ENCODE results near the gene NPAS3. TPM values are rescaled to one million over a fixed set of nuclear protein-coding genes. Genes with fewer than 3 reads are reported as not detected.

NPAS3 gene
- total and polyA plus RNA-seq, 2 donors (not counting 1 experiment from before 2014, with no cell fraction given), result 0.10 to 0.50 TPM

DNA sequence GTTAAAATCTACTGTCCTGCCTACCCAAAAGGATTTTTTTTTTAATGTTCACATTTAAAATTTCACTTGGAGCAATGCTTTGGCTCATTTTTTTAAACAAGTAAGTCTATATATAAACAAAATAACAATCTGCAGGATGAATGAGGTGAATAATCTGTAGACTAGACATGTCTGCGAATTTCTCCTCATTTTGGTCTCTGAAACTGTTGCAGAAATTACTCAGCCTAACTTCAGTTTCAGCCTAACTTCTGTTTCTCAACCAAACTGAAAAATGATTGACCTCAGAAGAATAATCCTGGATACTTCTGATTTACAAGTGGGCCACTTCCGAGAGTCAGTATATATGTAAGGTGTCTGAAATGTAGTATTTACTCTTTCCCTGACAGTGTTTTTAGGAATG is 39.8 kb upstream of the NPAS3 start:
- H3K4me1 ChIP-seq (ENCODE audit: control insufficient read depth, extremely low read depth, insufficient read depth, low read length), result no peaks in the 10 kb centered on the region
- H3K27me3 ChIP-seq (ENCODE audit: control insufficient read depth, insufficient read depth, low read length), result no peaks in the 10 kb centered on the region
- H3K4me3 ChIP-seq (replicated peaks in 1 of 4; ENCODE audit: control extremely low read depth in 1 of 4, insufficient read depth in 1 of 4, low read depth in 3 of 4, low read length in 4 of 4), result no peak overlapping the region
- H3K9ac ChIP-seq (ENCODE audit: insufficient read depth, low read length), result no peak overlapping the region
- no peak overlapping the region for H3K4me2 ChIP-seq (ENCODE audit: extremely low read depth, insufficient read depth, low read length)
- H3K79me2 ChIP-seq (ENCODE audit: control insufficient read depth, insufficient read depth, low read length), result no peaks in the 10 kb centered on the region
- no peak overlapping the region for H3K27ac ChIP-seq (ENCODE audit: insufficient read depth, low read length)
- H3K9me3 ChIP-seq (ENCODE audit: control insufficient read depth, insufficient read depth, low read depth, low read length), result no peaks in the 10 kb centered on the region
- peak in 1 of 2 donors; percentile 30 for DNase-seq (ENCODE audit: low read depth in 2 of 2)
- no peak for TF ChIP-seq EZH2 (IDR thresholded peaks at IDR 0.05; ENCODE audit: low read length, missing control alignments)
- TF ChIP-seq, protein P1, sequence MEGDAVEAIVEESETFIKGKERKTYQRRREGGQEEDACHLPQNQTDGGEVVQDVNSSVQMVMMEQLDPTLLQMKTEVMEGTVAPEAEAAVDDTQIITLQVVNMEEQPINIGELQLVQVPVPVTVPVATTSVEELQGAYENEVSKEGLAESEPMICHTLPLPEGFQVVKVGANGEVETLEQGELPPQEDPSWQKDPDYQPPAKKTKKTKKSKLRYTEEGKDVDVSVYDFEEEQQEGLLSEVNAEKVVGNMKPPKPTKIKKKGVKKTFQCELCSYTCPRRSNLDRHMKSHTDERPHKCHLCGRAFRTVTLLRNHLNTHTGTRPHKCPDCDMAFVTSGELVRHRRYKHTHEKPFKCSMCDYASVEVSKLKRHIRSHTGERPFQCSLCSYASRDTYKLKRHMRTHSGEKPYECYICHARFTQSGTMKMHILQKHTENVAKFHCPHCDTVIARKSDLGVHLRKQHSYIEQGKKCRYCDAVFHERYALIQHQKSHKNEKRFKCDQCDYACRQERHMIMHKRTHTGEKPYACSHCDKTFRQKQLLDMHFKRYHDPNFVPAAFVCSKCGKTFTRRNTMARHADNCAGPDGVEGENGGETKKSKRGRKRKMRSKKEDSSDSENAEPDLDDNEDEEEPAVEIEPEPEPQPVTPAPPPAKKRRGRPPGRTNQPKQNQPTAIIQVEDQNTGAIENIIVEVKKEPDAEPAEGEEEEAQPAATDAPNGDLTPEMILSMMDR (conservative IDR thresholded peaks at IDR 0.05 in 1 of 2, IDR thresholded peaks at IDR 0.05 in 1 of 2; ENCODE audit: low read depth in 1 of 2, low read length in 2 of 2), result no peak
- no peaks in the 10 kb centered on the region for H4K20me1 ChIP-seq (ENCODE audit: control insufficient read depth, extremely low read depth, insufficient read depth, low read length)
- no peaks in the 10 kb centered on the region for H3K36me3 ChIP-seq (ENCODE audit: control insufficient read depth, insufficient read depth, low read length)
- peak overlapping the region; percentile 47 for H2AFZ ChIP-seq (ENCODE audit: low read length)

DNA sequence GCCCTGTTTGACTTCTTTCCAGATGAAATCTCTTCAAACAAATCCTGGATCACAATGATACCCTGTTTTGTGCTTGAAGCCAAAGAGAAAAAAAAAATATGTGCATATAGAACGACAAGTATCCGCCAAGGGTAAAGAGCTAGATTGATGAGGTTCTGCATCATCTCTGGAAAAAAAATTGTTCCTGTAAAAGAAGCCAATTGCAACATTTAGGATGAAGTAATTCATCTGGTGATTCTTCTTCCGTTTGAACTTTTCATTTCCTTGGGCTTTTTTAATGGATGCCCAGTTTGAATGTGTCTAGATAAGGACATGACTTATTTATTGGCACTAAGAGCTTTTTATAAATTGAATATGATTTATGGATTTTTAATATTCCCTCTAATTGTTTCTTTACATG is 38.1 kb upstream of the NPAS3 start:
- Histone ChIP-seq H3K4me2 (ENCODE audit: extremely low read depth, insufficient read depth, low read length) (no peak overlapping the region), H3K79me2 (ENCODE audit: control insufficient read depth, insufficient read depth, low read length) (no peaks in the 10 kb centered on the region), H3K27ac (ENCODE audit: insufficient read depth, low read length) (no peak overlapping the region), H3K9me3 (ENCODE audit: control insufficient read depth, insufficient read depth, low read depth, low read length) (no peaks in the 10 kb centered on the region), H2AFZ (ENCODE audit: low read length) (no peak overlapping the region), H3K36me3 (ENCODE audit: control insufficient read depth, insufficient read depth, low read length) (no peaks in the 10 kb centered on the region), H3K4me3 (replicated peaks in 1 of 4; ENCODE audit: control extremely low read depth in 1 of 4, insufficient read depth in 1 of 4, low read depth in 3 of 4, low read length in 4 of 4) (no peak overlapping the region), H3K4me1 (ENCODE audit: control insufficient read depth, extremely low read depth, insufficient read depth, low read length) (no peaks in the 10 kb centered on the region), H3K9ac (ENCODE audit: insufficient read depth, low read length) (no peak overlapping the region), H3K27me3 (ENCODE audit: control insufficient read depth, insufficient read depth, low read length) (no peaks in the 10 kb centered on the region), H4K20me1 (ENCODE audit: control insufficient read depth, extremely low read depth, insufficient read depth, low read length) (no peaks in the 10 kb centered on the region)
- DNase-seq (ENCODE audit: low read depth in 2 of 2), result peak; percentile 5 to 48
- no peak for TF ChIP-seq EZH2 (IDR thresholded peaks at IDR 0.05; ENCODE audit: low read length, missing control alignments)
- TF ChIP-seq, protein P1 (conservative IDR thresholded peaks at IDR 0.05 in 1 of 2, IDR thresholded peaks at IDR 0.05 in 1 of 2; ENCODE audit: low read depth in 1 of 2, low read length in 2 of 2), result no peak

DNA sequence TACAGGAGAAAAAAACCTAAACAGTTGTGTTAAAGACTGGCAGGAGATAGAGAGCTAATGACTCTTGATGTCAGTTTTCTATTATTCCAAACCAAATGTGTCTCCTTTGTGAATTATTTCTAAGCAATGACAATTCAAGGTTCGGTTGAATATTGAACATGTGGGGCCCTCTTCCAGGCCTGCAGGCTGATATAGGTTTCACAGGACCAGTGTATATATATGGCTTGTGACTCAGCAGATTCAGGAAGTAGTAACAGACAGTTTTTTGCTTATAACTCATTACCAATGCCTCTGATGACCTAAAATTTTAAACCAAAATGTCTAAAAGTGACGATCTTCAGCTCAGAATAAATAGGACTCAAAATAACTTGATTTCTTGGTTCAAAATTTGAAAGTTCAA is 33.7 kb upstream of the NPAS3 start:
- no peaks in the 10 kb centered on the region for H4K20me1 ChIP-seq (ENCODE audit: control insufficient read depth, extremely low read depth, insufficient read depth, low read length)
- TF ChIP-seq, protein P1 (conservative IDR thresholded peaks at IDR 0.05 in 1 of 2, IDR thresholded peaks at IDR 0.05 in 1 of 2; ENCODE audit: low read depth in 1 of 2, low read length in 2 of 2), result no peak
- no peak for TF ChIP-seq EZH2 (IDR thresholded peaks at IDR 0.05; ENCODE audit: low read length, missing control alignments)
- H3K36me3 ChIP-seq (ENCODE audit: control insufficient read depth, insufficient read depth, low read length), result no peaks in the 10 kb centered on the region
- no peaks in the 10 kb centered on the region for H3K79me2 ChIP-seq (ENCODE audit: control insufficient read depth, insufficient read depth, low read length)
- H3K9me3 ChIP-seq (ENCODE audit: control insufficient read depth, insufficient read depth, low read depth, low read length), result no peaks in the 10 kb centered on the region
- no peak overlapping the region for H3K4me3 ChIP-seq (replicated peaks in 1 of 4; ENCODE audit: control extremely low read depth in 1 of 4, insufficient read depth in 1 of 4, low read depth in 3 of 4, low read length in 4 of 4)
- no peak for DNase-seq (ENCODE audit: low read depth in 2 of 2)
- no peak overlapping the region for H3K4me2 ChIP-seq (ENCODE audit: extremely low read depth, insufficient read depth, low read length)
- H3K4me1 ChIP-seq (ENCODE audit: control insufficient read depth, extremely low read depth, insufficient read depth, low read length), result no peaks in the 10 kb centered on the region
- no peak overlapping the region for H2AFZ ChIP-seq (ENCODE audit: low read length)
- H3K27me3 ChIP-seq (ENCODE audit: control insufficient read depth, insufficient read depth, low read length), result no peaks in the 10 kb centered on the region
- H3K9ac ChIP-seq (ENCODE audit: insufficient read depth, low read length), result no peak overlapping the region
- H3K27ac ChIP-seq (ENCODE audit: insufficient read depth, low read length), result no peak overlapping the region
